Kidney epithelial cell (primary cell): ENCODE data around the gene KIF6. TPM values are rescaled to one million over a fixed set of nuclear protein-coding genes. Genes with fewer than 3 reads are reported as not detected.
"Not testable (repeated sequence)": the region's sequence is repeated elsewhere in the genome, so short reads cannot be mapped to it uniquely, and the experiment has no call there.

Experiments used
- DNase-seq: peaks from one replicate; pipeline ENCODE4 v3.0.0-alpha.2; 2010; ENCODE audit warnings: low read depth
- H3K27me3 ChIP-seq: 2 replicates; pipeline ENCODE4 v1.6.0; 2011; ENCODE audit warnings: low read length; ENCODE audit not compliant: control insufficient read depth, insufficient read depth
- H3K36me3 ChIP-seq: 2 replicates; pipeline ENCODE4 v1.5.1; 2011; ENCODE audit warnings: low read length; ENCODE audit not compliant: control insufficient read depth, insufficient read depth
- H3K4me3 ChIP-seq: 2 replicates; pipeline ENCODE4 v1.5.1; 2011; ENCODE audit warnings: low read depth, mild to moderate bottlenecking, control low read depth, low read length
- total RNA-seq: library from RNA; depleted of rRNA; stranded (reverse); fragments of >200 nt; gene quantifications from 2 replicates; pipeline ENCODE4 v1.2.3, GENCODE V29; 2015
- TF ChIP-seq, protein P1 (sequence below): IDR thresholded peaks from 2 replicates; pipeline ENCODE4 v1.5.1; 2011; ENCODE audit warnings: mild to moderate bottlenecking, moderate library complexity, low read length, control low read depth, inconsistent platforms; ENCODE audit not compliant: insufficient read depth, poor library complexity, severe bottlenecking

Gene KIF6
- total RNA-seq, 1 donor from 2014 or later = 0.33 TPM

DNA sequence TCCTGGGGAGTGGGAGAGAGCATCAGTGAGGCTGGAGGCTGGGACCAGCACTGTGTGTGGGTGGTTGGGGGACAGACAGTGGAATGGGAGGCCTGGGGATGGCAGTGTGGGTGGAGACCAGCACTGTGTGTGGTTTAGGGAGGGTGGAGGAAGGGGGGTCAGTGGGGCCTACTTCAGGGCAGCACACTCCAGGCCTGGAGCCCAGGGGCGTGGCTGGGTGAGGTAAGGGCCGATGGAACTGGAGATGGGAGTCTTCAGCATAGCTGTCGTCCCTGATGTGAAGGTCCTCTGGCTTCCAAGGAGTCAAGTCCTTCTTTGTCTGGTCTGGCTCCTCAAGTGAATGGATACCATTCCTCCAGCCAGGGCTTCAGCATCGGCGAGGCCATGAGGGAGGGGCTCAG is 429.6 kb downstream of the KIF6 start:
- no peak for DNase-seq
- Histone ChIP-seq H3K27me3 (peaks cover 4% of the 10 kb centered on the region), H3K36me3 (no peaks in the 10 kb centered on the region), H3K4me3 (no peak overlapping the region)
- TF ChIP-seq, protein P1, sequence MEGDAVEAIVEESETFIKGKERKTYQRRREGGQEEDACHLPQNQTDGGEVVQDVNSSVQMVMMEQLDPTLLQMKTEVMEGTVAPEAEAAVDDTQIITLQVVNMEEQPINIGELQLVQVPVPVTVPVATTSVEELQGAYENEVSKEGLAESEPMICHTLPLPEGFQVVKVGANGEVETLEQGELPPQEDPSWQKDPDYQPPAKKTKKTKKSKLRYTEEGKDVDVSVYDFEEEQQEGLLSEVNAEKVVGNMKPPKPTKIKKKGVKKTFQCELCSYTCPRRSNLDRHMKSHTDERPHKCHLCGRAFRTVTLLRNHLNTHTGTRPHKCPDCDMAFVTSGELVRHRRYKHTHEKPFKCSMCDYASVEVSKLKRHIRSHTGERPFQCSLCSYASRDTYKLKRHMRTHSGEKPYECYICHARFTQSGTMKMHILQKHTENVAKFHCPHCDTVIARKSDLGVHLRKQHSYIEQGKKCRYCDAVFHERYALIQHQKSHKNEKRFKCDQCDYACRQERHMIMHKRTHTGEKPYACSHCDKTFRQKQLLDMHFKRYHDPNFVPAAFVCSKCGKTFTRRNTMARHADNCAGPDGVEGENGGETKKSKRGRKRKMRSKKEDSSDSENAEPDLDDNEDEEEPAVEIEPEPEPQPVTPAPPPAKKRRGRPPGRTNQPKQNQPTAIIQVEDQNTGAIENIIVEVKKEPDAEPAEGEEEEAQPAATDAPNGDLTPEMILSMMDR = no peak

DNA sequence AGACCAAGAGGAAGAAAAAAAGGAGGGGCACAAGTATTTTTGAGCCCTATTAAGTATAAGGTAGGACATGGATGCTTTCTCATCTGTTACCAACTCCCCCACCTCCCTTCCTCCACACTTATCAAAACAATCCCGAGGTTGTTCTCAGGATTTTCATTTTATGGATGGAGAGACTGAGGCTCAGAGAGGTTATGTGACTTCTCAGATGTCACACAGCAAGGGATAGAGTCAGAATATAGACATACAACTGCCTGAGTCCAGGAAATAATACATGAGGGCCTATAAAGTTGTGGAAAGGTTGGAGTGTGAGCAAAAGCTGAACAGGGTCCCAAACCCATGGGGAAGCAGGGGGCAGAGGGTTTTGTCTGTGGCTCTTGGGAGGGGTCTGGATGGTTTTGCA is 430.3 kb downstream of the KIF6 start:
- Histone ChIP-seq H3K4me3 (no peak overlapping the region), H3K36me3 (no peaks in the 10 kb centered on the region), H3K27me3 (peaks cover 4% of the 10 kb centered on the region)
- DNase-seq = no peak
- TF ChIP-seq, protein P1 = no peak

DNA sequence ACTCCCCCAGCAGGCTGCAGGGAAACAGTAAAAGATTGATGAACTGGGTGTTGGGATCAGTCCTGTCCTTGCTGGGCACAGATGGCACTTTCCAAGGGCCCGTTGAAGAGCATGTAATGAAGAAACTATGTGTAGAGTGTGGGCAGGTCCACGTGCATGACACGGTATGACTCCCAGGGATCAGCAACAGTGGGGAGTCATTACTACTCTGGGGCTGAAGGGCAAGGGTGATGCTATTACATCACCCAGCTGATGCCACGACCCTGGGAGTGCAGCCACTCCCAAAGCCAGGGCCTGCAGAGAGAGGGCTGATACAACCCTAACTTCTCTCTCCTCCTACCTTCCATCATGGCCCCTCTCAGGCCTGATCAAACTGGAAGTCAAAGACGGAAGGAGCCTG is 431.1 kb downstream of the KIF6 start:
- H3K36me3 ChIP-seq = no peaks in the 10 kb centered on the region
- no peak for DNase-seq
- no peak overlapping the region for H3K4me3 ChIP-seq
- peaks cover 2% of the 10 kb centered on the region for H3K27me3 ChIP-seq
- TF ChIP-seq, protein P1 = no peak

DNA sequence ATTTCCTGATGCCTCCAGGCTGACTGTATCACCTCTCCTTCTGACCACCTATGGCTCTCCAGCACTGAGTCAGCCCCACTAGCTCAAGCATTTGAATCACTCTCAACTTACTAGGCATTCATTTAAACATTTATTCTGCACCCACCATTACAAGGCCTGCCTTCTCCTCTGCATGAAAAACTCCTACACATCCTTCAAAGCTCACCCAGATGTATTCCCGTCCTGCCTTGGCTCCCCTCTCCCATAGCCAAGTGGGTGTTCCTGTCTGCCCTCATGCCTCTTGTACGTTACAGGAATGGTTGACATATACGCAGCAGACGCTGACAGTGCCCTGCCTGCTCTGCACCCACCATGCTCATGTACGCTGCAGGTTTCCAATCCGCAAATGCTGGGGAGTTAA is 432.6 kb downstream of the KIF6 start:
- TF ChIP-seq, protein P1 = no peak
- no peaks in the 10 kb centered on the region for H3K36me3 ChIP-seq
- no peak for DNase-seq
- H3K4me3 ChIP-seq = no peak overlapping the region
- no peaks in the 10 kb centered on the region for H3K27me3 ChIP-seq

DNA sequence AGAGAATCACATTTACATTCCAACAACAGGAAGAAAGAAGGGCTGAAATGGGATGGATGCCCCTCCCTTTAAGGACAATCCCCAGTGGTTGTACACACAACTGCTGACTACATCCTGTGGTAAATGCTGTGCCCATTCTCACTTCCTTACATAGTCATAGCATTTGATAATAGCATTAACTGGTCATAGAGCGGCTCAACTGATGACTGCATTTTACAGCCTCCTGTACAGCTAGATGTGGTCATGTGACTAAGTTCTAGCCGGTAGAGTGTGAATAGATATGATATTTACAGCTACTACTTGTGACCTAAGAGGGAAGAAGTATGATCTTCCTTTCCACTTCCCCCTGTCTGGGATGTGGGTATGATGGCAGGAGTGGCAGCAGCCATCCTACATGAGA is 435.7 kb downstream of the KIF6 start:
- Histone ChIP-seq H3K4me3 (no peak overlapping the region), H3K27me3 (no peaks in the 10 kb centered on the region), H3K36me3 (no peaks in the 10 kb centered on the region)
- DNase-seq = no peak
- TF ChIP-seq, protein P1 = no peak

DNA sequence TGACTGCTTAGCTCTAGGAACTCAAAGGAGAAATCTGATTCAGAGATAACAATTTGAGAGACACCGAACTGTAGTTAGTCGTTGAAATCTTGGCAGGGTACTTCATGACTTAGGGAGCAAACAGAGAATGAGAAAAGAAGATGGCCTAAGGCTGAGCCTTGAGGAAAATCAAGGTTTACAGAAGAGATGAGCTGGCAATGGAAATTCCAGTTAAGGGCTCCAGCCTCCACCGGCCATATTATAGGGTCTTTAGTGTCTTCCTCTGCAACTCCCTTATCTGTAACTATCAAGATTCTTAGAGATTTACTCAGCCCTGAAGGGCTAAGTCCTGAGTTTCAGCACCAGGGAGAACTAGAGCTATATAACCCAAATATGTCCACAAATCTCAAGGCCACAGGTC is 437.6 kb downstream of the KIF6 start:
- no peak for DNase-seq
- TF ChIP-seq, protein P1 = no peak
- no peaks in the 10 kb centered on the region for H3K36me3 ChIP-seq
- H3K4me3 ChIP-seq = no peak overlapping the region
- H3K27me3 ChIP-seq = no peaks in the 10 kb centered on the region

DNA sequence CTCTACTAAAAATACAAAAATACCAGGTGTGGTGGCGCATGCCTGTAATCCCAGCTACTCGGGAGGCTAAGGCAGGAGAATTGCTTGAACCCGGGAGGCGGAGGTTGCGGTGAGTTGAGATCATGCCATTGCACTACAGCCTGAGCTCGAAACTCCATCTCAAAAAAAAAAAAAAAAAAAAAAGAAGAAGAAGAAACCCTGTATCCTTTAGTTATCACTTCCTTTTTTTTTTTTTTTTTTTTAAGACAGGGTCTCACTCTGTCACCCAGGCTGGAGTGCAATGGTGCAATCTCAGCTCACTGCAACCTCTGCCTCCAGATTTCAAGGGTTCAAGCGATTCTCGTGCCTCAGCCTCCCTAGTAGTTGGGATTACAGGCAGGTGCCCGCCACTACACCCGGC is 438.6 kb downstream of the KIF6 start:
- not testable (repeated sequence) for H3K27me3 ChIP-seq, H3K36me3 ChIP-seq, DNase-seq, H3K4me3 ChIP-seq
